Hepatocyte (in vitro differentiated cells): Measurements from ENCODE around the gene ANO6.

Experiments
- CTCF ChIP-seq: fragments of 200-600 bp; sonication (generic); IDR thresholded peaks from 2 replicates; pipeline ENCODE4 v1.5.1; 2016; ENCODE audit warnings: antibody characterized with exemption, mild to moderate bottlenecking; ENCODE audit not compliant: poor library complexity
- EZH2 ChIP-seq: fragments of 200-600 bp; sonication (generic); IDR thresholded peaks from 2 replicates; pipeline ENCODE4 v1.6.1; 2016; ENCODE audit warnings: antibody characterized with exemption, mild to moderate bottlenecking, borderline replicate concordance

DNA sequence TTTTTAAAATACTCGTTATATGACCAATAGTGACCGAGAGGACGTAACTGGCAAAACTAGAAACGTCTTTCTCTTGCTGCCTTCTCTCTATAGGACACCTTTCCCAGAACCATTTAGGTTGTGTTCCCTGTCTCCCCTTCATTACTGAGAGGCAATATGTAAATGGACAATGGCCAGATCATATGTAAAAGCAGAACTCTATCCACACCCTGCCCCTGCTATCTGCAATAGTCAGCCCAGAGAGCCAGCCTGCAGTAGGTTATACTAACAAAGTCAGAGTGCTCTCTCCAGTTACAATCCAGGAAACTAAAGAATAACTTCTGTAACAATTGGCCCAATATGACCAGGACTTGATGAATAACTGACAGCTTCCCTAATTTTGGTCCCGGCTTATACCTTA, 216.8 kb downstream of the ANO6 start:
- no peak for TF ChIP-seq EZH2
- no peak for TF ChIP-seq CTCF
